ENCODE measurements around the gene SLC6A11.

SLC6A11 gene

GRCh38 chr3:10841100-10841499, 25.1 kb downstream of the SLC6A11 start:
- DNase-seq (ENCODE audit: low read depth in 2 of 2): no peak

- no peak for DNase-seq (ENCODE audit: low read depth in 2 of 2)
Measured at GRCh38 chr3:10843378-10843777, 27.4 kb downstream of the SLC6A11 start.

DNA sequence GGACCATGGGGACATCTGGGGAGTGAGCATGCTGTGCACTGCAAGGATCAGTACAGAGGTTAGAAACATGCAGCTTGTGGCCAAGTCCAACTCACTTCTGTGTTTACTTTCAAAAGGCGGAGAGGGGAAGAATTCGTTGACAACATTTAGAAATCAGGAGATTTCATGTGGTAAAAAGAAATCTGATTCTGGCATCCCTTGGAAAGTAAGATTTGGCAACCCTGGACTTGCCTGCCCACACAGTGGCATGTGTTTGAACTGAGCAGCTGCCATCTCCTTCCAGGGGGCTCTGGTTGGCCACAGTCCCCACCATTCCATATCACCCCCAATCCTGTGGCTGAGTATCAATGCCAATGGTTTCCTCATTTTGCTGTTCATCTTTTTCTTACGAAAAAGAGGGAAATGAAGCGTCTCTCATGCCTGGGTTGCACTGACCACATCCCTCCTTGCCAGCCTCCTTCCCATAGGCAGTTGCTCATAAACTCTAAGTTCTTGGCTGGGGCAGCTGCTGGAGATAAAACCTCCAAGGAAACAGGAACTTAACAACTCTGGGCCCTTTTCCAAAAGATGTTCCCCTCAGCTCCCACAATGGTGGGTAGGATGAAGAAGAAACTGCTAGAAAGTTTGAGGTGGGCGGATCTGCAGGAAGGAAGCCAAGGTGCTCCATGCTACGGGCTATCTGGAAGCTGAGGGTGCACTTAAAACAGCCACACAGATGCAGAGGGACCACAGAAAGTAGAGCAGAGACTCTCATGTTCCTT, 29.2 kb downstream of the SLC6A11 start:
- DNase-seq (ENCODE audit: low read depth in 2 of 2): no peak

DNA sequence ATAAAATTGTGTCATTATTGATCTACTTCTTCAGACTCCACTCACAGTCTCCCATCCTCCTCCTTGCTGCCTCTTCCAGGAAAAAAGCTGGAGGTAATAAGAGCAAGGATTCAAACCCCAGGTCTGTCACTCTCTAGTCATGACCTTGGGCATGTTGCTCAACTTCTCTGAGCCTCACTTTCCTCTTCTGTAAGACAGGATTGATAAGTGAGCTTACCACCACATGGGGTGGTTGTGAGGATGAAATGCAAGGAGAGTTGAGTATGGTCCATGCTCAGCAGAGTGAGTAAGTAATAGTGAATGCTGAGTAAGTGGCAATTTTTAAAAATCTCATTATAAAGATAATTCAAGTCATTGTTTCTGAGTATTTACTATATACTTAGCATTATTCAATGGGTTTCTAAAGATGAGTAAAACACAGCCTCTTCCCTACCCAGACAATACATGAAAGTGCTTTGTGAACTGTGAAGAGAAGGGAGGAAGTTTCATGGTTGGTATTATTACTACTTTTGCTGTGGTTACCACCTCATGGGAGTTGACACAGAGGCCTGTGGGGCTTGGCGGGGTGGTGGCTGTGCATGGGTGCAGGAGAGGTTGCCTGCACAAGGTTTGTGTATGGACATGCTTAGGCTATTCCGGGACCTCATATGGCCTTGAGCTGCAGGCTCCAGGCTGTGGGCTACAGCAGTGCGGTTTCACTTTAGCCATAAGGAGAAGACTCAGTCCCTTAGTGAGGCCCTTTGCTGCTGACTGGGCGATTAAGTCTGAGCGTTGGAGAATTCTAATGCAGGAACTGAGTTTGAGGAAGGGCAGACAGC, 30.0 kb downstream of the SLC6A11 start:
- DNase-seq (ENCODE audit: low read depth in 2 of 2): no peak

DNA sequence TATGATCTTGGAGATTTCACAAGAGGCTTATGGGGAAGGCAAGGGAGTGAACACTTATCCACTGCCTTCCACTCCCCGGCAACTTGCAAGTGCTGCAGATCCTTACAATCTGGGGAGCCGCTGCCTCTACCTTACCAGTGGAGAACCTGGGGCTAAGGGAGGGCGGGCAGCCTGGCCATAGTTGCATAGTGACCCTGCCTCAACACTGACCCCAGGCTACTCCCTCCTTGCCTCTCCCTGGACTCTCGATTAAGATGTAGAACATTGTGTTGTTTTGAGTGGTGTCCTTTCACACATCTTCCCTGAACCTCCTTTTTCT, 30.6 kb downstream of the SLC6A11 start:
- no peak for DNase-seq (ENCODE audit: low read depth in 2 of 2)

DNA sequence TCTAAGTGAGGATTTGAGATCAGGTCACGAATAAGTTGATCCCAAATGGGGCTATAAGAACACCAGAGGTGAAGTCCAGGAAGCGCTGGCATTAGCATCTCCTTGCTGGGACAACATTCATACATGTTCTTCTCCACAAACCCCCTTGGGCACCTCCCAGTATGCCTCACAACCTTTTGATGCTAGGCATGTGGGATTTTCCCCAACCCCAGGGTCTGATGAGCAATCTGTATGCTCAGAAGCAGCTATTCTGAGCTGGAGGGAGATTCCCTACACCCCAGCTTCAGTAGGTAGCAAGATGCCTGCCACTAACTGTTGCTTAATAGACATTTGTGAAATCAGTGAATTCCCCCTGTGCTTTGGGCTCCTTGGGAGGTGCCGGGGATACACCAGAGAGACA, 32.2 kb downstream of the SLC6A11 start:
- no peak for DNase-seq (ENCODE audit: low read depth in 2 of 2)

DNA sequence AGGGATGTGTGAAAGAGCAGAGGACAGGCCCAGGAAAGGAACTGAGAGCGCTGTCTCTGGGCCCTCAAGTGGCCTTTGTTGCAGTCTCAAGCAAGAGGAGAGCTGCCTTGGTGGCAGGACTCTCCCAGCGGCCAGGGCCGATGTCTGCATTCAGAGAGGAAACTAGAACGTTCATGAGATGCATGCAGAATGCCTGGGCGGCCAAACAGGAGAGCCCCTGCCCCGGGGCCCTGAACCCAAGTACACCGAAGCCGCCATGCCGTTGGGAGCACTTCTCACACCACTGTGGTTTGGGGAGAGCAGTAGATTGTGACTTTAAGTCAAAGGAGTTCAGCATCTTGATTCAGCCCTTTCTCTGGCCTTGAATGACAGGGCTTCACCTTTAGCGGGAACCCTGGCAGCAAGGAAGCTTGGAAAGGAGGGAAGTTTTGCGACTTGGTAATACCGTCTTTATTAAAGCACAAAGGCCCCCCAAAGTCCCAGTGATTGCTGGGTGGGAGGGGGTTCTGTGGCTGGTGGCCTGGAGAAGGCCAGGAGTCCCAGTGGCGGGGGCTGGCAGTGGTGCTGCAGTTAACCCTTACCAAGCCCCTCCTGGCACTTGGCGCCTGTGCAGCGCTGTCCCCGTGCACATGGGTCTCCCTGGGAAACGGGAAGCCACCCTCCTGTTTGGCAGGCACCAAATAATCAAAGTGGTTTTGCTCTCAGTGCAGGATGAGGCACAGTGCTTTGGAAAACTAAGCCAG, 36.2 kb downstream of the SLC6A11 start:
- no peak for DNase-seq (ENCODE audit: low read depth in 2 of 2)

DNA sequence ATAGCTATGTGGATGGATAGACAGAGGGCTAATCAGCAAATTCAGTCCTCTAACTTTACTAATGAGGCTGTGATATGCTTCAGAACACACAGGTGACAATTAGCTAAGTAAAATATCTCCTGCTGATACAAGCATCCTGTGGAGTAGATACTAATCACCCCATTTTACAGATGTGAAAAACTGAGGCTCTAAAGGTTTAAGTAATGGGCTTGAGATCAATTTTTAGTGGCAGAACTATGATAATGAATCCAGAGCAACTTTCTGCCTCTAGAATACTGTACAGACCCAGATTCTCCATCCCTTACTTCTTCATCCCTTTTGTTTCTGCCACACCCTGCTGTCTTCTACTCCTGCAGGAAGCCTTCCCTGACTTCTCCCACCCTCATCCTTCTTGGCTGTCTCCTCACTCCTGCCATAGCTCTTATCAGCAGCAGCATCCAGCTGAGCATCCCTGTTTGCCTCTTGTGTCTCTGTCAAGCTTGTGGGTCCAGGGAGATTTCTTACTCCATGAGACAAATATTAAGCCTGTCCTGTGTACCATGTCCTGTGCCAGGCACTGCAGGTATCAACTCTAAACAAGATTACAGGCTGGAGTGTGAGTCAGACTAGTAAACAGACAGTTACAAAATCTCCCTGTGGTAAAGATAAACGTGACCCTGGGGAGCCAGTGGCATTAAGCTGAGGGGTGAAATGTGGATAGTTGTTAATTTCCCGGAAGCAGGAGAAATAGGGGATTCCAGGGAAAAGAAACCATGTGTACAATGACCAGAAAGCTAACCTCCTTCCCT, 39.2 kb downstream of the SLC6A11 start:
- no peak for DNase-seq (ENCODE audit: low read depth in 2 of 2)

DNA sequence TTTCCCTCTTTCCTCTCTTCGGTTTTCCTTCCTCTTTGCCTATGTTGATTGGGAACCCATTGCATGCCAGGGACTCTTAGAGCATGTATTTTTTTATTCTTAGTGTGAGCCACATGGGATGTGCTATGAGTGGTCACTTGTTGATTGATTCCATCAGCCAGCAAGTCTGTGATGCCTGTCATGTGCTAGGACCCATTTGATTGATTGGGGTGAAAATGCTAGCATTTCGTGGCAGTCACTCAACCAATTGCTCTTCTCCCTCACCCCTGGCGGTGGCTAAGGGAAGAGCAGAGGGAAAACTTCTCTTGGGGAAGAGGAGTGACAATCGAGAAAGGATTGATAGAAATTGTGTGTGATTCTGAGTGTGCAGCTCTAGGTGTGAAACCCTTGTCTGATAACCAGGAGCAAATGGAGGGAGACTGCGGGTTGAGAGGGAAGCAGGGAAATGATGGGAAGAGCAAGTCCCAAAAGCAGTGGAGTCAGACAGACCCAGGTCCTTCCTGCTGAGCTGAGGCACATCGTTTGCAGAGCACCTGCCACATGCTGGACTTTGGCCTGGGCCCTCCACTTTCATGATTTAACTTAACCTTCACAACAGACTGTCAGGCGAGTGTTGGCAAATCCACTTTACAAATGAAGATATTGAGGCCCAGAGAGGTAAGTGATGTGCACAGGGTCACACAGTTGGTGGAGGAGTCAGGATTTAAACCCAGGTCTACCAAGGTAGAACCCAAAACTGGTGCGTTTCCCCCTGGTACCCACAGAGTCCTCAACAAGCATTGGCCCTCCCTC, 40.0 kb downstream of the SLC6A11 start:
- DNase-seq (ENCODE audit: low read depth in 2 of 2): no peak

DNA sequence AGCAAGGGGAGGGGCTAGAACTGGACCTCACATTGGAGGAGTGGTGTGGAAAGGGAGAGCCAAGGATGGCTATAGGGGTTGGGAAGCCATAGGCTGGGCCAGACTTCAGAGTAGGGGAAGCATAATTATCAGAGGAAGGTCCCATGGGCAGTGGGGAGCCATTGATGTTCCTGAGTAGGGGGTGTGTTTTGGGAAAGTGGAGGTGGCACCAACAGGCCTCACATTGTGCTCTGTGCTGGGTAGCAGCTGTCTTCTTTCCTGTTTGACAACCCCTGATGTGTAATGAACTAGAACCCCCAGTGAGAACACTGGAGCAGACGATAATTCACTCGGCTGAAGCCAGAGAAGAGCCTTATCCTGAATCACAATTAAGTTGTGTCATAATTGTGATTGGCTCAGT, 41.2 kb downstream of the SLC6A11 start:
- no peak for DNase-seq (ENCODE audit: low read depth in 2 of 2)

GRCh38 chr3:10858091-10858490, 42.1 kb downstream of the SLC6A11 start:
- no peak for DNase-seq (ENCODE audit: low read depth in 2 of 2)

GRCh38 chr3:10867384-10867783, 51.4 kb downstream of the SLC6A11 start:
- no peak for DNase-seq (ENCODE audit: low read depth in 2 of 2)

DNA sequence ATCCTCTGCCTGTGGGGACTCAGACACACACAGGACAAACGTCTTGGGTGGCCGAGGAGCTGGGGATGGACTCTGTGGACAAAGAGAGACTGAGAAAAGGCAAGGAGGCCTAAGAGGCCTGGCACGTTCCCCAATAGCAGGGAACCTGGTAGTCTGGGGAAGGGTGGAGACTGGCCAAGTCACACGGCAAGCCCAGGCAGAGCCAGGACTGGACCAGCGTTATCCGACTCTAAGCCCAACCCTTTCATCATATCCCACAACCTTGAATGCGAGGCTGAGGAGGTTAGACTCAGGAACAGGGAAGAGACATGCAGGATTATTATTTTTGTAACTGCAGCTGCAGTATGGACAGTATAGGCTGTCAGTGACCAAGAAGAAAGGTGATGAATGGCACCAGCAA, 53.4 kb downstream of the SLC6A11 start:
- no peak for DNase-seq (ENCODE audit: low read depth in 2 of 2)

DNA sequence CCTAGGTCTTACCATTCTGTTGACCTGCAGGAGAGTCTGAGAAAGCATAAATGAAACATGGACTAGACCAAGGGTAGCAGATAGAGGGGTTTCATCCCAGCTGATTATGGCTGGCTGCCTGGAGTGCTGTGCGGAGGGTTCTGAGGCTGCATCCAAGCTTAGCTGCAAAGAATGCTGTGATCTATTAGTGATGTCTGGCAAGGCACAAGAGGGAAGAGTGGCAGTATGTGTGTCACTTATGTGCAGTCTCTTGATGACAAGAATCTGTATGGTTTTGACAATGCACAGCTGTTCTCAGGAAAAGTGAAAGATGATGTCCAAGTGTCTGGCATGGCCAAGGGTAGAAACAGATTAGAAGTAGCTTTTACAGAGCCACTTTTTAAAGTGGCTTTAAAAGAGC, 54.3 kb downstream of the SLC6A11 start:
- no peak for DNase-seq (ENCODE audit: low read depth in 2 of 2)

- no peak for DNase-seq (ENCODE audit: low read depth in 2 of 2)
Measured at GRCh38 chr3:10873415-10873814, 57.4 kb downstream of the SLC6A11 start.

DNA sequence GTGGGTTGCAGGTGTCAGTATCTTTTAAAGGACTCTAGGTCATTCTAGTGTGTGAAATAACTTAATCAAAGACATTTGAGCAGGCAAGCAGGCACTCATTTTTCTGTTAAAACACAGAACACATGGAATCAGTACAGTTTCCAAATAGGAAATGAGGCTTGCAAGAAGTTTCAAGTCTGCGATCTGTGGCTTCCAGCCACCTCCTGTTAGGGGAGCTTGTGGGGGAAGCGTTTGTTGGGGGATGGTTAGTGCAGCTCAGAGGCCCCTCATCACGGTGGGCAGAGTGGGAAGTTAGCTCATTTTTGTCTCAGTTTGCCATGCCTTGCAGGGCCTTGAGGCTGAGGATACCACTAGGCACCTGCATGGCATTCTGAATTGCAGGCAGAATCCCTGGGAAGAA, 59.9 kb downstream of the SLC6A11 start:
- no peak for DNase-seq (ENCODE audit: low read depth in 2 of 2)

GRCh38 chr3:10876661-10877060, 60.6 kb downstream of the SLC6A11 start:
- no peak for DNase-seq (ENCODE audit: low read depth in 2 of 2)

- DNase-seq (ENCODE audit: low read depth in 2 of 2): no peak
Measured at GRCh38 chr3:10882851-10883250, 66.8 kb downstream of the SLC6A11 start.

GRCh38 chr3:10883478-10884234, 67.6 kb downstream of the SLC6A11 start:
- no peak for DNase-seq (ENCODE audit: low read depth in 2 of 2)

DNA sequence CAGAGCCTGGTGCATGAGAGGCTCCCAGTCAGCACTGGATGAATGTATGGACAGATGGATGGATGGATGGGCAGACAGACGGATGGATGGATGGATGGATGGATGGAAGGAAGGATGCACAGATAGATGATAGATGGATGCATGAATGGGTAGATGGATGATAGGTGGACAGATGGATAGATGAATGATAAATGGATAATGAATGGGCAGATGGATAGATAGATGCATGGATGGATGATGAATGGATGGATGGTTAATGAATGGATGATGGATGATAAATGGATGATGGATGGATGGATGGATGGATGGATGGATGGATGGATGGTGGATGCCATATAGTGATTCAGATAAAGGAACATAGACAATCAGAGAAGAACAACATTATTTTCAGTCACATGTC, 71.0 kb downstream of the SLC6A11 start:
- no peak for DNase-seq (ENCODE audit: low read depth in 2 of 2)

Measured in fibroblast of skin of left quadriceps (primary cell).